GM21447 (cell line): Measurements from ENCODE around the gene PLD4.
A peak's percentile ranks its signal among the peaks of the same experiment; 100 is the strongest.
"Not testable (repeated sequence)": the region's sequence is repeated elsewhere in the genome, so short reads cannot be mapped to it uniquely, and the experiment has no call there.

Source experiments
- ATAC-seq: cut with Tn5 transposase; IDR thresholded peaks from one replicate; pipeline ENCODE4 v1.9.1; 2021; ENCODE audit not compliant: unreplicated experiment

The PLD4 gene

GRCh38 chr14:104898870-104899510 is 25.7 kb upstream of the PLD4 start:
- ATAC-seq: no peak

GRCh38 chr14:104899781-104900180 is 24.9 kb upstream of the PLD4 start:
- no peak for ATAC-seq

- ATAC-seq: no peak
These were observed 23.8 kb upstream of the PLD4 start for GRCh38 chr14:104900639-104901512.

GRCh38 chr14:104903990-104904389 is 20.7 kb upstream of the PLD4 start:
- no peak for ATAC-seq

- not testable (repeated sequence) for ATAC-seq
These were observed 19.8 kb upstream of the PLD4 start for GRCh38 chr14:104904650-104905578.

GRCh38 chr14:104905579-104905933 is 19.1 kb upstream of the PLD4 start:
- not testable (repeated sequence) for ATAC-seq

GRCh38 chr14:104908303-104908702 is 16.4 kb upstream of the PLD4 start:
- ATAC-seq: no peak

- no peak for ATAC-seq
These were observed 12.6 kb upstream of the PLD4 start for GRCh38 chr14:104912053-104912452.

- no peak for ATAC-seq
These were observed 11.2 kb upstream of the PLD4 start for GRCh38 chr14:104913435-104913834.

GRCh38 chr14:104917116-104917515 is 7.6 kb upstream of the PLD4 start:
- ATAC-seq: no peak

- no peak for ATAC-seq
These were observed 6.7 kb upstream of the PLD4 start for GRCh38 chr14:104917993-104918392.

- ATAC-seq: not testable (repeated sequence)
These were observed 5.3 kb upstream of the PLD4 start for GRCh38 chr14:104919152-104919992.

GRCh38 chr14:104919993-104920315 is 4.7 kb upstream of the PLD4 start:
- no peak for ATAC-seq

GRCh38 chr14:104923640-104924420 is 849 bp upstream of the PLD4 start:
- no peak for ATAC-seq

- ATAC-seq: no peak
These were observed 655 bp downstream of the PLD4 start for GRCh38 chr14:104925214-104925854.

GRCh38 chr14:104925855-104926609 is 1.4 kb downstream of the PLD4 start:
- peak; percentile 7 for ATAC-seq

- ATAC-seq: peak; percentile 82
These were observed 2.1 kb downstream of the PLD4 start for GRCh38 chr14:104926619-104927431.

GRCh38 chr14:104927432-104927816 is 2.7 kb downstream of the PLD4 start:
- ATAC-seq: no peak
